GM20000 (cell line): Measurements from ENCODE around the gene CDK4.

Source experiments
- DNase-seq: peaks from one replicate; pipeline ENCODE4 v3.0.0; 2012; ENCODE audit warnings: low spot score
- TF ChIP-seq, protein P1 (sequence below): IDR thresholded peaks from 2 replicates; pipeline ENCODE4 v1.5.1; 2012; ENCODE audit warnings: mild to moderate bottlenecking, control low read depth; ENCODE audit errors: extremely low read depth, missing control alignments

Gene CDK4

DNA sequence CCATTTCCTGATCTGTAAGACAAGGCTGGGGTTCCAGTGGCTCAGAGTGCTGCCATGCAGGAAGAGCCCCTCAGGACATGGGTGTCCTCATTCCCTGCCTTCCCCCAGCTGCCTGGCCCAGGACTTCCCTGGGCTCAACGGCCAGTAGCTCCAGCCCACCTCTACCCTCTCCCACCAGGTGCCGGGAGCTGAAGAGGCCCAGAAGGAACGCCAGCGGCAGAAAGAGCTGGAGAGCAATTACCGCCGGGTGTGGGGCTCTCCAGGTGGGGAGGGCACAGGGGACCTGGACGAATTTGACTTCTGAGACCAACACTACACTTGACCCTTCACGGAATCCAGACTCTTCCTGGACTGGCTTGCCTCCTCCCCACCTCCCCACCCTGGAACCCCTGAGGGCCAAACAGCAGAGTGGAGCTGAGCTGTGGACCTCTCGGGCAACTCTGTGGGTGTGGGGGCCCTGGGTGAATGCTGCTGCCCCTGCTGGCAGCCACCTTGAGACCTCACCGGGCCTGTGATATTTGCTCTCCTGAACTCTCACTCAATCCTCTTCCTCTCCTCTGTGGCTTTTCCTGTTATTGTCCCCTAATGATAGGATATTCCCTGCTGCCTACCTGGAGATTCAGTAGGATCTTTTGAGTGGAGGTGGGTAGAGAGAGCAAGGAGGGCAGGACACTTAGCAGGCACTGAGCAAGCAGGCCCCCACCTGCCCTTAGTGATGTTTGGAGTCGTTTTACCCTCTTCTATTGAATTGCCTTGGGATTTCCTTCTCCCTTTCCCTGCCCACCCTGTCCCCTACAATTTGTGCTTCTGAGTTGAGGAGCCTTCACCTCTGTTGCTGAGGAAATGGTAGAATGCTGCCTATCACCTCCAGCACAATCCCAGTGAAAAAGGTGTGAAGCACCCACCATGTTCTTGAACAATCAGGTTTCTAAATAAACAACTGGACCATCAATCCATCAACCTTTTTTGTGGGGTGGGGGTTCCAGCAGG, 31.2 kb downstream of the CDK4 start:
- DNase-seq, result peak; percentile 6
- TF ChIP-seq, protein P1, sequence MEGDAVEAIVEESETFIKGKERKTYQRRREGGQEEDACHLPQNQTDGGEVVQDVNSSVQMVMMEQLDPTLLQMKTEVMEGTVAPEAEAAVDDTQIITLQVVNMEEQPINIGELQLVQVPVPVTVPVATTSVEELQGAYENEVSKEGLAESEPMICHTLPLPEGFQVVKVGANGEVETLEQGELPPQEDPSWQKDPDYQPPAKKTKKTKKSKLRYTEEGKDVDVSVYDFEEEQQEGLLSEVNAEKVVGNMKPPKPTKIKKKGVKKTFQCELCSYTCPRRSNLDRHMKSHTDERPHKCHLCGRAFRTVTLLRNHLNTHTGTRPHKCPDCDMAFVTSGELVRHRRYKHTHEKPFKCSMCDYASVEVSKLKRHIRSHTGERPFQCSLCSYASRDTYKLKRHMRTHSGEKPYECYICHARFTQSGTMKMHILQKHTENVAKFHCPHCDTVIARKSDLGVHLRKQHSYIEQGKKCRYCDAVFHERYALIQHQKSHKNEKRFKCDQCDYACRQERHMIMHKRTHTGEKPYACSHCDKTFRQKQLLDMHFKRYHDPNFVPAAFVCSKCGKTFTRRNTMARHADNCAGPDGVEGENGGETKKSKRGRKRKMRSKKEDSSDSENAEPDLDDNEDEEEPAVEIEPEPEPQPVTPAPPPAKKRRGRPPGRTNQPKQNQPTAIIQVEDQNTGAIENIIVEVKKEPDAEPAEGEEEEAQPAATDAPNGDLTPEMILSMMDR, result no peak

DNA sequence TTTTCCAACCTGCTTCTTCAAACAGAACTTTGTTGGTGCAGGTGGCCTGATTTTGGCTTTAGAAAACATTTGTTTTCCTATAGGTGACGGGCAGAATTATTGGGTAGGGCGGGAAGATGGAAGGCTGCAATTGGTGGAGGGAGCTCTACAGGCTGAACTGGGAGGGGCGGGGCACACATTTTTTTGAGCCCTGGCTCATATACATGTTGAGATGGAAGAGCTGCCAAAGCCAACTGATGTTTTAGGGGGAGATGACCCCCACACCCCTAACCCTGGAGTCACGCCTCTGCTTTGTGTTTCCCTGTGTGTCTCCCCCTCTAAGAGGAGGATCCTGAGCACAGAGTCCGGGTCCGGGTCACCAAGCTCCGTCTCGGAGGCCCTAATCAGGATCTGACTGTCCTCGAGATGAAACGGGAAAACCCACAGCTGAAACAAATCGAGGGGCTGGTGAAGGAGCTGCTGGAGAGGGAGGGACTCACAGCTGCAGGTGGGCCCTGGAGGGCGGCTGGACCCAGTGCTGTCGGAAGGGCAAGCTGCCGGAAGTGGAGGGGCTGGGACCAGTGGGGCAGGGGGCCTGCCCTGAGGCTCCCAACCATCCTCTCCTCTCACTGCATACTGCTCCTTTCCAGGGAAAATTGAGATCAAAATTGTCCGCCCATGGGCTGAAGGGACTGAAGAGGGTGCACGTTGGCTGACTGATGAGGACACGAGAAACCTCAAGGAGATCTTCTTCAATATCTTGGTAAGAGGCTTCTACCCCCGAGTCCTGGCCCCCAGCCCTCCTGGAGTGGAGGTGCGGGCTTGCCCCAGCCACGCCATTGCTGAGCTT, 32.1 kb downstream of the CDK4 start:
- no peak for DNase-seq
- TF ChIP-seq, protein P1, result no peak

DNA sequence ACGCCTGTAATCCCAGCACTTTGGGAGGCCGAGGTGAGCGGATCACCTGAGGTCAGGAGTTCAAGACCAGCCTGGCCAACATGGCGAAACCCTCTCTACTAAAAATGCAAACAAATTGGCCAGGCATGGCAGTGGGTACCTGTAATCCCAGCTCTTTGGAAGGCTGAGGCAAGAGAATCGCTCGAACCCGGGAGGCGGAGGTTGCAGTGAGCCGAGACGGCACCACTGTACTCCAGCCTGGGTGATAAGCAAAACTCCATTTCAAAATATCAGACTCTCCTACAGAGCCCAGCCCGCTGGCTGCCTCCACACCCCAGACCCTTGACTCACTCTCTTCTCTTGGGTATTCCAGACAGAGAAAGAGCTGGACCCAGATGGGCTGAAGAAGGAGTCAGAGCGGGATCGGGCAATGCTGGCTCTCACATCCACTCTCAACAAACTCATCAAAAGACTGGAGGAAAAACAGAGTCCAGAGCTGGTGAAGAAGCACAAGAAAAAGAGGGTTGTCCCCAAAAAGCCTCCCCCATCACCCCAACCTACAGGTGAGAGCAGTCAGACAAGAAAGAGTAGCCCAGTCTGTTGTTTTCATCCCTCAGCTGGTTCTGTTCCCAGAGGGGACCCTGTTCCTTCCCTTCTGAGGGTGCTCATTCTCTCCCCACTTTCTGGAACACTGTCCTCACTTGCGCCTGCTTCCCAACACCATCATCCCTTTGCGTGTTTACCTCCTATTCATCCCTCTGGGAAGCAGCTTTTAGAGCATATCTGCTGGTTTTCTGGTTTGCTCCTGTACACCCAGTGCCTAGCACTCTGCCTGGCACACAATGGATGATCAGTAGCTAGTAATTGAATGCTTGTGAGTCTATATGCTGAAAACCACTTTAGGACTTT, 33.2 kb downstream of the CDK4 start:
- TF ChIP-seq, protein P1, result no peak
- peak; percentile 7 for DNase-seq

DNA sequence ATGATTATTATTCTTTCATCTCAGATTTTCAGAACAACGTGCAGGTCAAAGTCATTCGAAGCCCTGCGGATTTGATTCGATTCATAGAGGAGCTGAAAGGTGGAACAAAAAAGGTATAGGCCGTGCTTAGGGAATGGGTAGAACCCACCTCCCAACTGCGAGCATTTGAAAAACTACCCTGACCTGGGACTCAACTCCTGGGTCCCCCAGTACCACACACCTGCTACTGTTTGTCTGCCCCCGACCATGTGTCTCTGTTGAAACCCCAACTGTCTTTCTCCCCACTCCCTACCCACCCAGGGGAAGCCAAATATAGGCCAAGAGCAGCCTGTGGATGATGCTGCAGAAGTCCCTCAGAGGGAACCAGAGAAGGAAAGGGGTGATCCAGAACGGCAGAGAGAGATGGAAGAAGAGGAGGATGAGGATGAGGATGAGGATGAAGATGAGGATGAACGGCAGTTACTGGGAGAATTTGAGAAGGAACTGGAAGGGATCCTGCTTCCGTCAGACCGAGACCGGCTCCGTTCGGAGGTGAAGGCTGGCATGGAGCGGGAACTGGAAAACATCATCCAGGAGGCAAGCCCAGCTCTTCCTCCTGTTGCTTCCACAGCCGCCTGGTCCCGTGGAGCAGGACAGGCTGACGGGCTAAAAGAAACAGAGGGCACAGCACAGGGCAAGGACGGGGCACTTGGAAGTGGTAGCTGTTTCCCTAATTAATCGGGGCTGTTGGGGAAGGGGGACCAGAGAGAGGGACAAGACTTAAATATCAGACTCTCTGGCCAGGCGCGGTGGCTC, 34.1 kb downstream of the CDK4 start:
- DNase-seq, result no peak
- TF ChIP-seq, protein P1, result no peak

DNA sequence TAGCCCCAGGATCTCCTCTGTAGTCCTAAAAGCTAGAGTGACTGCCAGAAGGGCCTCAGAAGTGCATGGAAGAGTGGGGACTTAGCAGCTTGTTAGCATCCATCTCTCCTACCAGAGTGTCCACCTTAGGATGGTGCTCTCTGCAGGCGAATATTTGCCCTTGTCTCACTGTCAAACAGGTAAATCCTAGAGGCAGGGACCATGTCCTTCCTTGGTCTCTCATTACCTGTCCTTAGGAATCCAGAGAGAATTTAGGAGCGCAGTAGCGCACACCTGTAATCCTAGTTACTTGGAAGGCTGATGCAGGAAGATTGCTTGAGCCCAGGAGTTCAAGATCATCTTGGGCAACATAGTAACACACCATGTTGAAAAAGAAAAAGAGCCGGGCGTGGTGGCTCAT, 35.0 kb downstream of the CDK4 start:
- TF ChIP-seq, protein P1, result no peak
- DNase-seq, result no peak

DNA sequence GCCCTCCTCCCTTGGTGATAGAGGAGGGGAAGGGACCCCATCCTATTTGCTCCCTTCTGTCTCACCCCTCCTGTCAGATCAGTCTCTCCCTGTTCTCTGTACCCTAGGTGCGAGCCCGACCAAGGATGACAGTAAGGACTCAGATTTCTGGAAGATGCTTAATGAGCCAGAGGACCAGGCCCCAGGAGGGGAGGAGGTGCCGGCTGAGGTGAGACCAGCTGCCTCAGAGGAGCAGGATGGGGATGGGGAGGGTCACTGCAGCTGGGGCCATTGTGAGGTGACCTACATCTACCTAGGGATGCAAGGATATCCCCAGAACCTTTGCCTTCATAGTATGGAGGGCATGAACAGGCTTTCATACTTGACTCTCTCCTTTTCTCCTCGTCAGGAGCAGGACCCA, 35.8 kb downstream of the CDK4 start:
- DNase-seq, result no peak
- TF ChIP-seq, protein P1, result no peak
